Measurements from ENCODE around the gene OMG.

GRCh38 chr17:31308372-31309334, 11.6 kb upstream of the OMG start:
- TF ChIP-seq CTCF (IDR thresholded peaks at IDR 0.05; ENCODE audit: low read depth, low read length, poor library complexity, severe bottlenecking) (no peak), EZH2phosphoT487 (IDR thresholded peaks at IDR 0.05; ENCODE audit: borderline replicate concordance, low read length) (no peak)
